CD4-positive, alpha-beta T cell (primary cell): Measurements from ENCODE around the gene SH3TC2. TPM values are rescaled to one million over a fixed set of nuclear protein-coding genes. Genes with fewer than 3 reads are reported as not detected.

Experiments used
- ATAC-seq: fragments of 200-7000 bp; cut with Tn5 transposase; one replicate; pipeline ENCODE4 v1.10.0; 2022; ENCODE audit warnings: mild to moderate bottlenecking; ENCODE audit not compliant: poor library complexity
- CTCF ChIA-PET: fragments of 350-600 bp; sonication (Branson Sonifier 250); formaldehyde crosslinking; loops from one replicate; lab custom pipeline; 2021; ENCODE audit warnings: antibody characterized with exemption, inconsistent platforms; lab: Charles Lee
- POLR2A ChIA-PET: fragments of 350-600 bp; sonication (Branson Sonifier 250); formaldehyde crosslinking; loops from one replicate; lab custom pipeline; 2021; ENCODE audit warnings: antibody characterized with exemption, inconsistent platforms; lab: Charles Lee
- DNase-seq, 14 experiments: peaks; one replicate each; pipeline ENCODE4 v3.0.0-alpha.2; 2013 to 2020; ENCODE audit warnings: mixed read lengths in 2 of 14
- H3K27ac ChIP-seq, 2 donors: one replicate each; pipeline versions ENCODE4 v1.5.1 to v1.7.0; 2013; ENCODE audit warnings: low read length in 2 of 2, low read depth in 1 of 2, mild to moderate bottlenecking in 1 of 2
- H3K27me3 ChIP-seq, 2 experiments: 1 replicate in 1 of 2; 2 replicates in 1 of 2; pipeline versions ENCODE4 v1.6.1 to v1.7.0; 2013; ENCODE audit warnings: low read length in 2 of 2, control low read depth in 1 of 2, mild to moderate bottlenecking in 1 of 2, moderate library complexity in 1 of 2; ENCODE audit not compliant: insufficient read depth in 2 of 2, control insufficient read depth in 1 of 2
- H3K36me3 ChIP-seq: one replicate; pipeline ENCODE4 v1.6.1; 2013; ENCODE audit warnings: low read length, control low read depth; ENCODE audit not compliant: insufficient read depth
- H3K4me1 ChIP-seq: one replicate; pipeline ENCODE4 v1.6.1; 2013; ENCODE audit warnings: low read length, control low read depth; ENCODE audit not compliant: insufficient read depth
- H3K4me3 ChIP-seq: one replicate; pipeline ENCODE4 v1.5.1; 2013; ENCODE audit warnings: mild to moderate bottlenecking, low read length, moderate library complexity
- H3K9me3 ChIP-seq, 2 experiments: 1 replicate in 1 of 2; 2 replicates in 1 of 2; pipeline versions ENCODE4 v1.6.1 to v1.7.0; 2013; ENCODE audit warnings: low read length in 2 of 2, mild to moderate bottlenecking in 2 of 2, control low read depth in 1 of 2, moderate library complexity in 1 of 2; ENCODE audit not compliant: control insufficient read depth in 1 of 2, insufficient read depth in 1 of 2
- H3K27ac Mint-ChIP-seq: one replicate; pipeline ENCODE4 v1.8.0; 2020; ENCODE audit warnings: mixed read lengths
- H3K27me3 Mint-ChIP-seq: one replicate; pipeline ENCODE4 v1.8.0; 2021; ENCODE audit warnings: mixed read lengths
- H3K36me3 Mint-ChIP-seq: one replicate; pipeline ENCODE4 v1.8.0; 2021; ENCODE audit warnings: low read depth, mixed read lengths
- H3K4me1 Mint-ChIP-seq: one replicate; pipeline ENCODE4 v1.8.0; 2021; ENCODE audit warnings: low read depth, mixed read lengths
- H3K4me3 Mint-ChIP-seq: one replicate; pipeline ENCODE4 v1.8.0; 2020; ENCODE audit warnings: mild to moderate bottlenecking, mixed read lengths
- H3K9me3 Mint-ChIP-seq: one replicate; pipeline ENCODE4 v1.8.0; 2020; ENCODE audit warnings: mixed read lengths
- intact Hi-C, 2 experiments: fragments of 100-400 bp; cut with DNase I in 1 of 2; cut with micrococcal nuclease in 1 of 2; formaldehyde crosslinking; loops; one replicate each; pipeline versions ENCODE4 v1.15.1 to v1.9.0; 2023 to 2025; cut with DNase I, micrococcal nuclease
- total RNA-seq, 174 experiments: library from RNA in 2 of 174; stranded (reverse) in 2 of 174; gene quantifications; one replicate each; pipeline ENCODE4 v1.2.3 and lab custom pipeline; 2021 to 2026
- TF ChIP-seq, protein P1 (sequence below): fragments of 200-600 bp; IDR thresholded peaks from one replicate; pipeline ENCODE4 v1.8.0; 2022; ENCODE audit warnings: antibody characterized with exemption, mild to moderate bottlenecking

The SH3TC2 gene
- total RNA-seq, 2 experiments from 2014 or later = not detected

DNA sequence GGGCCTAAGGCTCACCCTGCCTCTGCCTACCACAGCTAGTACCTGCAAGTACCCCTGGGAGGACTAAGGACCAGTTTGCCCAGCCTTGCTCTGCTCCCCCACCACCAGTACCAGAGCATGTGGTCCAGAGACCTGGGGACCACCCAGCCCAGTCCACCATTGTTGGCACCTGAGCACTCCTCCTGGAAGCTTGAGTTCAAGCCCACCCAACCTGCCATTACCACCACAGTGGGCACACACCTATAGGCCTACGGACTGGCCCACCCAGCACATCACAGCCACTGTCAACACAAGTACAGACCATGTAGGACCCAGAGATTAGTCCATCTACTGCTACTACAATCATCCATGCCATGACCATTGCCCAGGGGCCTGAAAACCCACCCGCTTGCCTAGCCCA is 30.8 kb upstream of the SH3TC2 start:
- H3K4me1 Mint-ChIP-seq = no peaks in the 10 kb centered on the region
- no peak for ATAC-seq
- Histone ChIP-seq H3K27ac (no peak overlapping the region), H3K4me3 (no peak overlapping the region), H3K27me3 (no peaks in the 10 kb centered on the region), H3K4me1 (no peaks in the 10 kb centered on the region), H3K36me3 (no peaks in the 10 kb centered on the region), H3K9me3 (peaks cover 6 to 18% of the 10 kb centered on the region in 2 experiments)
- H3K27me3 Mint-ChIP-seq = peaks cover 28% of the 10 kb centered on the region
- H3K9me3 Mint-ChIP-seq = peaks cover 19% of the 10 kb centered on the region
- peaks cover 9% of the 10 kb centered on the region for H3K36me3 Mint-ChIP-seq
- DNase-seq = no peak
- ChIA-PET POLR2A (no interaction called here), CTCF (no interaction called here)
- H3K4me3 Mint-ChIP-seq = no peak overlapping the region
- intact Hi-C loops = no loop called here
- TF ChIP-seq, protein P1, sequence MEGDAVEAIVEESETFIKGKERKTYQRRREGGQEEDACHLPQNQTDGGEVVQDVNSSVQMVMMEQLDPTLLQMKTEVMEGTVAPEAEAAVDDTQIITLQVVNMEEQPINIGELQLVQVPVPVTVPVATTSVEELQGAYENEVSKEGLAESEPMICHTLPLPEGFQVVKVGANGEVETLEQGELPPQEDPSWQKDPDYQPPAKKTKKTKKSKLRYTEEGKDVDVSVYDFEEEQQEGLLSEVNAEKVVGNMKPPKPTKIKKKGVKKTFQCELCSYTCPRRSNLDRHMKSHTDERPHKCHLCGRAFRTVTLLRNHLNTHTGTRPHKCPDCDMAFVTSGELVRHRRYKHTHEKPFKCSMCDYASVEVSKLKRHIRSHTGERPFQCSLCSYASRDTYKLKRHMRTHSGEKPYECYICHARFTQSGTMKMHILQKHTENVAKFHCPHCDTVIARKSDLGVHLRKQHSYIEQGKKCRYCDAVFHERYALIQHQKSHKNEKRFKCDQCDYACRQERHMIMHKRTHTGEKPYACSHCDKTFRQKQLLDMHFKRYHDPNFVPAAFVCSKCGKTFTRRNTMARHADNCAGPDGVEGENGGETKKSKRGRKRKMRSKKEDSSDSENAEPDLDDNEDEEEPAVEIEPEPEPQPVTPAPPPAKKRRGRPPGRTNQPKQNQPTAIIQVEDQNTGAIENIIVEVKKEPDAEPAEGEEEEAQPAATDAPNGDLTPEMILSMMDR = no peak
- no peak overlapping the region for H3K27ac Mint-ChIP-seq

DNA sequence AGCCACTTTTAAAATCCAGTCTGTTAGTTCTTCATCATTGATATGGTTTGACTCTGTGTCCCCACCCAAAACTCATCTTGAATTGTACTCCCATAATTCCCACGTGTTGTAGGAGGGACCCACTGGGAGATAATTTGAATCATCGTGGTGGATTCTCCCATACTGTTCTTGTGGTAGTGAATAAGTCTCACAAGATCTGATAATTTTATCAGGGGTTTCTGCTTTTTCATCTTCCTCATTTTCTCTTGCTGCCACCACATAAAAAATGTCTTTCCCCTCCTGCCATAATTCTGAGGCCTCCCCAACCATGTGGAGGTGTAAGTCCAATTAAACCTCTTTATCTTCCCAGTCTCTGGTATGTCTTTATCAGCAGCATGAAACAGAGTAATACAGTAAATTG is 26.9 kb upstream of the SH3TC2 start:
- POLR2A ChIA-PET = no interaction called here
- ATAC-seq = no peak
- Mint-ChIP-seq H3K4me3 (no peak overlapping the region), H3K9me3 (peaks cover 7% of the 10 kb centered on the region), H3K36me3 (peaks cover 4% of the 10 kb centered on the region), H3K4me1 (no peaks in the 10 kb centered on the region), H3K27me3 (peaks cover 14% of the 10 kb centered on the region), H3K27ac (no peak overlapping the region)
- no peaks in the 10 kb centered on the region for H3K4me1 ChIP-seq
- intact Hi-C loops = no loop called here
- TF ChIP-seq, protein P1 = no peak
- H3K36me3 ChIP-seq = no peaks in the 10 kb centered on the region
- no peak overlapping the region for H3K27ac ChIP-seq
- DNase-seq = no peak
- H3K9me3 ChIP-seq = peaks cover 0 to 10% of the 10 kb centered on the region in 2 experiments
- CTCF ChIA-PET = no interaction called here
- H3K27me3 ChIP-seq = peaks cover 0 to 4% of the 10 kb centered on the region in 2 experiments
- no peak overlapping the region for H3K4me3 ChIP-seq

DNA sequence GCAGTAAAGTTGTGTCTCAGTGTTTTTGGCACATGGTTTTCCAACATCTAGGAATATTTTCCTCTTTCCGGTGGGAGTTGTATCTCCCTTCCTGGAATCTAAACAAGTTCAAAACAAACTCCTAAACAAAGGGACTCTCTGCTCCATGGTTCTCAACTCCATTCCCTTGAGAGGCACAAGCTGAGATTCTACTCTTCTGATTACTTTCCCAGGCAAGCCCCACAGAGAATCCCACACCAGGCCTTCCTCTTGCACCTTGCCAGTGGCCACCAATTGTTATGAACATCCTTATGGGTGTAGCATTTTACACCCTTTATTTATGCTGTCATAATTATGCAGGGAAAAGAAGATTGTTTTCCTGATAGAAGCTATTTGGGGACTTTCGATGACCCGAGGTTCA is 25.8 kb upstream of the SH3TC2 start:
- Histone ChIP-seq H3K36me3 (no peaks in the 10 kb centered on the region), H3K4me3 (no peak overlapping the region), H3K4me1 (no peaks in the 10 kb centered on the region), H3K27ac (no peak overlapping the region), H3K9me3 (peaks cover 0 to 7% of the 10 kb centered on the region in 2 experiments), H3K27me3 (peaks cover 0 to 4% of the 10 kb centered on the region in 2 experiments)
- Mint-ChIP-seq H3K4me3 (no peak overlapping the region), H3K4me1 (no peaks in the 10 kb centered on the region), H3K27me3 (peaks cover 7% of the 10 kb centered on the region), H3K36me3 (no peaks in the 10 kb centered on the region), H3K9me3 (peaks cover 2% of the 10 kb centered on the region), H3K27ac (no peak overlapping the region)
- DNase-seq = no peak
- no peak for ATAC-seq
- TF ChIP-seq, protein P1 = no peak
- intact Hi-C loops = no loop called here
- ChIA-PET CTCF (no interaction called here), POLR2A (no interaction called here)
